ENCODE data around the gene LPIN1.

The LPIN1 gene

DNA sequence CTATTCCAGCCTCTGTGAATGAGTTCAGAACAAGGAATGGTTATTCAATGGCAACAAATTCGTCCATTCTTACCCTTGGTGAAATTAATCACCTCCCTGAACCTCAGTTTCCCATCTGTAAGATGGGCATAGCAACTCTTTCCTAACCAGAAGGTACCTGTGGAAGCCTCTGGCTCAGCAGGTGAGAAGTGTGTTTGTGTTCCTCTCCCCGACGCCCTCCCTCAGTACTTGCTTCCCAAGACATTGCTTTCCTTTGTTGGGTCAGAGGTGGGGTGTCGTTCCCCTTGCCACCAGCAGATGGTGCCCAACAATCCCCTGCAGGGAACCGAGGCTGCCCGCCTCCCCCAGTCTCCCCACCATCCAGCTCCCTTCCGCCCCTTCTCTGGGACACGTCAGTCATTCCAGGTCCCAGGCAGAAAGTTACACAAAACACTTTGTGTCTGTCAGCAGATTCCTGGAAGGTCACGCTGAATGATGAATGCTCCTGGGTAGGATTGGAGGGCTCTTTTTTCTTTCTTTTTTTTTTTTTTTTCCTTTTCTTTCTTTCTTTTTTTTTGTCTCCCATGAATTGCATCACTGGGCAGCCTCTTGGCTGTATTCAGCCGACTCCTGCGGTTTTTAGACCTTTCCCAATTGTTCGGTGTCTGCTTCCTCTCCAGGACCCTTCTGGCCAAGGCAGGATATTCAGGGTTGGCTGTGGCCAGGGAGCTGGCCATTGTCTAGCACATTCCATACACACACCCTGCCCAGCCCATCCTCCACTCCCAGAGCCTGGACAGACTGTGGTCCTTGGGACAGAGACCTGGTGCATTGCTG is 117.3 kb downstream of the LPIN1 start:
- TF ChIP-seq POLR2A (IDR thresholded peaks at IDR 0.05; ENCODE audit: extremely low read depth, insufficient read length) (no peak), MYC (IDR thresholded peaks at IDR 0.05; ENCODE audit: low read depth, low read length) (no peak)
- TF ChIP-seq, protein P1, sequence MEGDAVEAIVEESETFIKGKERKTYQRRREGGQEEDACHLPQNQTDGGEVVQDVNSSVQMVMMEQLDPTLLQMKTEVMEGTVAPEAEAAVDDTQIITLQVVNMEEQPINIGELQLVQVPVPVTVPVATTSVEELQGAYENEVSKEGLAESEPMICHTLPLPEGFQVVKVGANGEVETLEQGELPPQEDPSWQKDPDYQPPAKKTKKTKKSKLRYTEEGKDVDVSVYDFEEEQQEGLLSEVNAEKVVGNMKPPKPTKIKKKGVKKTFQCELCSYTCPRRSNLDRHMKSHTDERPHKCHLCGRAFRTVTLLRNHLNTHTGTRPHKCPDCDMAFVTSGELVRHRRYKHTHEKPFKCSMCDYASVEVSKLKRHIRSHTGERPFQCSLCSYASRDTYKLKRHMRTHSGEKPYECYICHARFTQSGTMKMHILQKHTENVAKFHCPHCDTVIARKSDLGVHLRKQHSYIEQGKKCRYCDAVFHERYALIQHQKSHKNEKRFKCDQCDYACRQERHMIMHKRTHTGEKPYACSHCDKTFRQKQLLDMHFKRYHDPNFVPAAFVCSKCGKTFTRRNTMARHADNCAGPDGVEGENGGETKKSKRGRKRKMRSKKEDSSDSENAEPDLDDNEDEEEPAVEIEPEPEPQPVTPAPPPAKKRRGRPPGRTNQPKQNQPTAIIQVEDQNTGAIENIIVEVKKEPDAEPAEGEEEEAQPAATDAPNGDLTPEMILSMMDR (IDR thresholded peaks at IDR 0.05; ENCODE audit: low read depth, low read length): peak; percentile 90
- TF ChIP-seq, protein P2, sequence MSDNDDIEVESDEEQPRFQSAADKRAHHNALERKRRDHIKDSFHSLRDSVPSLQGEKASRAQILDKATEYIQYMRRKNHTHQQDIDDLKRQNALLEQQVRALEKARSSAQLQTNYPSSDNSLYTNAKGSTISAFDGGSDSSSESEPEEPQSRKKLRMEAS (IDR thresholded peaks at IDR 0.05; ENCODE audit: low read depth, low read length): no peak
- H3K4me3 ChIP-seq (ENCODE audit: low read depth, low read length): peak overlapping the region; percentile 44
- DNase-seq (ENCODE audit: low read depth): peak; percentile 89

GRCh38 chr2:11864724-11865123 is 118.3 kb downstream of the LPIN1 start:
- no peak overlapping the region for H3K4me3 ChIP-seq (ENCODE audit: low read depth, low read length)
- TF ChIP-seq MYC (IDR thresholded peaks at IDR 0.05; ENCODE audit: low read depth, low read length) (no peak), POLR2A (IDR thresholded peaks at IDR 0.05; ENCODE audit: extremely low read depth, insufficient read length) (no peak)
- TF ChIP-seq, protein P2 (IDR thresholded peaks at IDR 0.05; ENCODE audit: low read depth, low read length): no peak
- TF ChIP-seq, protein P1 (IDR thresholded peaks at IDR 0.05; ENCODE audit: low read depth, low read length): no peak
- no peak for DNase-seq (ENCODE audit: low read depth)

DNA sequence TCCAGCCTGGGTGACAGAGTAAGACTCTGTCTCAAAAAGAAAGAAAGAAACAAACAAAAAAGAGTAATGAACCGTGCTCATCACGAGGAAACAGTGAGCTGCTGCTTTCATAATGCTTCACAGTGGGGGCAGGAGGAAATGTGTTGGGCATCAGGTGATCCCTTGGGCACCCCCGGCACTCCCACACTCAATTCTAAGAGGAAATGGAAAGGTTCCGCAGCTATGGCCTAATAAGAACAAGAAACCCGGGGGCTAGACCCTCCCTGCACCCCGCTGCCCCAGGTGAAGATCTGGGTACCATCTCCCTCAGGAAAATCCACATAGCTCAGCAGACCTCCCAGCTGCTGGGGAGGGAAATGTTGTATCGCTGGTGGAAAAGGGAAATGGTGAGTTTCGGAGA is 118.9 kb downstream of the LPIN1 start:
- no peak overlapping the region for H3K4me3 ChIP-seq (ENCODE audit: low read depth, low read length)
- DNase-seq (ENCODE audit: low read depth): no peak
- TF ChIP-seq, protein P1 (IDR thresholded peaks at IDR 0.05; ENCODE audit: low read depth, low read length): no peak
- TF ChIP-seq POLR2A (IDR thresholded peaks at IDR 0.05; ENCODE audit: extremely low read depth, insufficient read length) (no peak), MYC (IDR thresholded peaks at IDR 0.05; ENCODE audit: low read depth, low read length) (no peak)
- TF ChIP-seq, protein P2 (IDR thresholded peaks at IDR 0.05; ENCODE audit: low read depth, low read length): no peak

DNA sequence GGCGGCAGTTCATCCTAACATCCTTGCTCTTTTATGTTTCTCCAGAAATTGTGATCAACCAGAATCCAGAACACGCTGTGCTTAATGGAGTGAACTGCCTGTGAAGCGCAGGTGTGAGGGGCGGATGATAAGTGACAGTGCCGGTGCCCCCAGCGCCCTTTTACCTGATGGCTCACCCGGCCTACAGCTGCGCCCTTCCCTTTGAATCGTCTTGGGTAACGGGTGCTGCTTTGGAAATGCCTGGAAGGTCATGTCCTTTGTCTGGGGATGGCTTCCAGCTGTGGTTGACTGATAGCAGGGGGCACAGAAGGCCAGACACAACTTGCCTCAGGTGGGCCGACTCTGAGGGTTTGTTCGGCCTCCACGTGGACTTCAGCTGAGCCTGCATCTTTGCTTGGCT is 119.4 kb downstream of the LPIN1 start:
- no peak overlapping the region for H3K4me3 ChIP-seq (ENCODE audit: low read depth, low read length)
- DNase-seq (ENCODE audit: low read depth): no peak
- TF ChIP-seq, protein P1 (IDR thresholded peaks at IDR 0.05; ENCODE audit: low read depth, low read length): no peak
- TF ChIP-seq MYC (IDR thresholded peaks at IDR 0.05; ENCODE audit: low read depth, low read length): no peak
- TF ChIP-seq, protein P2 (IDR thresholded peaks at IDR 0.05; ENCODE audit: low read depth, low read length): no peak
- TF ChIP-seq POLR2A (IDR thresholded peaks at IDR 0.05; ENCODE audit: extremely low read depth, insufficient read length): no peak

- DNase-seq (ENCODE audit: low read depth): no peak
- TF ChIP-seq MYC (IDR thresholded peaks at IDR 0.05; ENCODE audit: low read depth, low read length) (no peak), POLR2A (IDR thresholded peaks at IDR 0.05; ENCODE audit: extremely low read depth, insufficient read length) (no peak)
- TF ChIP-seq, protein P2 (IDR thresholded peaks at IDR 0.05; ENCODE audit: low read depth, low read length): no peak
- TF ChIP-seq, protein P1 (IDR thresholded peaks at IDR 0.05; ENCODE audit: low read depth, low read length): no peak
- H3K4me3 ChIP-seq (ENCODE audit: low read depth, low read length): no peak overlapping the region
Measured at GRCh38 chr2:11866358-11867335, 120.2 kb downstream of the LPIN1 start.

Measured in NB4 (cell line).